Heart left ventricle (tissue), 13 donors: Measurements from ENCODE around the gene MARCHF10.

ENCODE experiments used
- CTCF ChIP-seq, 12 donors: fragments of 200-600 bp; sonication (generic) in 4 of 12; IDR thresholded peaks; one replicate each; pipeline versions ENCODE4 v1.5.0 to v1.8.0; 2018 to 2022; ENCODE audit warnings: antibody characterized with exemption in 12 of 12, mild to moderate bottlenecking in 5 of 12
- POLR2A ChIP-seq, 2 donors: fragments of 450-650 bp; IDR thresholded peaks; one replicate each; pipeline ENCODE4 v1.6.1; 2017; ENCODE audit warnings: antibody characterized with exemption in 2 of 2, mild to moderate bottlenecking in 2 of 2, moderate library complexity in 2 of 2
- donor health status: ischemic (EF 13 %, LVEDD 7.1; RV severe dilation, severe dysfunction).
- donor health status: DM: no; HTN: yes; CAD: no.
- donor health status: DM: no; HTN: no; CAD: no.
- donor health status: ischemic (EF 25% LVEDD 6.9; RV normal size, moderate dysfunction).
- donor health status: ischemic (EF 25% LVEDD 5.7; RV mildly dilated, moderate dysfunction).
- donor health status: ischemic (EF 35%, LVEDD 5.7; RV mildly dilated, moderate dysfunction).
- donor health status: nonischemic (EF 11% LVEDD 7.7; RV severe dilation, severe dysfunction).
- donor health status: DM: yes; HTN: yes; CAD: no.
- donor health status: PGD.
- donor health status: ischemic (EF 29% LVEDD 5.4; RV normal size, mild dysfunction).
- donor health status: nonischemic (EF 23%, LVEDD 6.1; RV moderate dilation, normal function).

- no peak for TF ChIP-seq CTCF (IDR thresholded peaks at IDR 0.05)
- no peak for TF ChIP-seq POLR2A (IDR thresholded peaks at IDR 0.05)
Observed at GRCh38 chr17:62657145-62657665, 150.9 kb downstream of the MARCHF10 start.
